Osteocyte (in vitro differentiated cells): ENCODE data around the gene EPOP. TPM values are rescaled to one million over a fixed set of nuclear protein-coding genes. Genes with fewer than 3 reads are reported as not detected.
"Not testable (repeated sequence)": the region's sequence is repeated elsewhere in the genome, so short reads cannot be mapped to it uniquely, and the experiment has no call there.

Source experiments
- DNase-seq: peaks from one replicate; pipeline ENCODE4 v3.0.0; 2021; ENCODE audit warnings: mixed read lengths; ENCODE audit not compliant: unreplicated experiment; ENCODE audit errors: extremely low spot score
- H3K27ac Mint-ChIP-seq: one replicate; pipeline ENCODE4 v1.8.0; 2021; ENCODE audit warnings: mild to moderate bottlenecking, mixed read lengths; ENCODE audit not compliant: unreplicated experiment
- H3K27me3 Mint-ChIP-seq: one replicate; pipeline ENCODE4 v1.8.0; 2021; ENCODE audit warnings: mixed read lengths; ENCODE audit not compliant: unreplicated experiment
- H3K36me3 Mint-ChIP-seq: one replicate; pipeline ENCODE4 v1.8.0; 2021; ENCODE audit warnings: mixed read lengths; ENCODE audit not compliant: unreplicated experiment
- H3K4me1 Mint-ChIP-seq: one replicate; pipeline ENCODE4 v1.8.0; 2021; ENCODE audit warnings: mixed read lengths; ENCODE audit not compliant: unreplicated experiment
- H3K4me3 Mint-ChIP-seq: one replicate; pipeline ENCODE4 v1.8.0; 2021; ENCODE audit warnings: mild to moderate bottlenecking, moderate library complexity, mixed read lengths; ENCODE audit not compliant: unreplicated experiment
- H3K9me3 Mint-ChIP-seq: one replicate; pipeline ENCODE4 v1.8.0; 2021; ENCODE audit warnings: mixed read lengths; ENCODE audit not compliant: unreplicated experiment
- CTCF ChIP-seq: fragments of 200-600 bp; sonication (generic); IDR thresholded peaks from 2 replicates; pipeline ENCODE4 v1.5.0; 2021; ENCODE audit warnings: antibody characterized with exemption, mild to moderate bottlenecking, moderate library complexity
- total RNA-seq: library from RNA; stranded (reverse); gene quantifications from 2 replicates; pipeline ENCODE4 v1.2.1, GENCODE V29; 2021

The EPOP gene
- total RNA-seq, 1 donor from 2014 or later, result 1.0 TPM

GRCh38 chr17:38636054-38636453, 38.7 kb downstream of the EPOP start:
- TF ChIP-seq CTCF, result no peak
- H3K27ac Mint-ChIP-seq, result no peak overlapping the region
- H3K4me1 Mint-ChIP-seq, result no peaks in the 10 kb centered on the region
- H3K9me3 Mint-ChIP-seq, result no peaks in the 10 kb centered on the region
- H3K4me3 Mint-ChIP-seq, result no peak overlapping the region
- no peak for DNase-seq
- peaks cover 30% of the 10 kb centered on the region for H3K27me3 Mint-ChIP-seq
- H3K36me3 Mint-ChIP-seq, result no peaks in the 10 kb centered on the region

GRCh38 chr17:38632334-38632733, 42.4 kb downstream of the EPOP start:
- H3K36me3 Mint-ChIP-seq, result no peaks in the 10 kb centered on the region
- H3K27ac Mint-ChIP-seq, result no peak overlapping the region
- peaks cover 28% of the 10 kb centered on the region for H3K27me3 Mint-ChIP-seq
- TF ChIP-seq CTCF, result no peak
- DNase-seq, result no peak
- H3K4me1 Mint-ChIP-seq, result no peaks in the 10 kb centered on the region
- H3K9me3 Mint-ChIP-seq, result no peaks in the 10 kb centered on the region
- no peak overlapping the region for H3K4me3 Mint-ChIP-seq

- TF ChIP-seq CTCF, result no peak
- Mint-ChIP-seq H3K4me1 (no peaks in the 10 kb centered on the region), H3K27ac (no peak overlapping the region), H3K4me3 (no peak overlapping the region), H3K9me3 (no peaks in the 10 kb centered on the region), H3K27me3 (peaks cover 37% of the 10 kb centered on the region), H3K36me3 (no peaks in the 10 kb centered on the region)
- DNase-seq, result no peak
These were observed 46.3 kb downstream of the EPOP start for GRCh38 chr17:38628441-38628840.

GRCh38 chr17:38627957-38628356, 46.8 kb downstream of the EPOP start:
- Mint-ChIP-seq H3K27ac (no peak overlapping the region), H3K36me3 (no peaks in the 10 kb centered on the region), H3K9me3 (no peaks in the 10 kb centered on the region), H3K27me3 (peaks cover 41% of the 10 kb centered on the region), H3K4me1 (no peaks in the 10 kb centered on the region), H3K4me3 (no peak overlapping the region)
- TF ChIP-seq CTCF, result no peak
- no peak for DNase-seq

GRCh38 chr17:38626606-38627226, 48.0 kb downstream of the EPOP start:
- peaks cover 51% of the 10 kb centered on the region for H3K27me3 Mint-ChIP-seq
- H3K9me3 Mint-ChIP-seq, H3K4me1 Mint-ChIP-seq, DNase-seq, H3K4me3 Mint-ChIP-seq, H3K27ac Mint-ChIP-seq, H3K36me3 Mint-ChIP-seq: not testable (repeated sequence)

- H3K27ac Mint-ChIP-seq, result no peak overlapping the region
- peaks cover 64% of the 10 kb centered on the region for H3K27me3 Mint-ChIP-seq
- no peaks in the 10 kb centered on the region for H3K9me3 Mint-ChIP-seq
- no peaks in the 10 kb centered on the region for H3K4me1 Mint-ChIP-seq
- no peaks in the 10 kb centered on the region for H3K36me3 Mint-ChIP-seq
- H3K4me3 Mint-ChIP-seq, result no peak overlapping the region
- DNase-seq, result no peak
- TF ChIP-seq CTCF, result no peak
These were observed 49.3 kb downstream of the EPOP start for GRCh38 chr17:38625482-38625881.

- not testable (repeated sequence) for DNase-seq, H3K36me3 Mint-ChIP-seq, H3K9me3 Mint-ChIP-seq, H3K4me1 Mint-ChIP-seq, H3K4me3 Mint-ChIP-seq, H3K27ac Mint-ChIP-seq
- H3K27me3 Mint-ChIP-seq, result peaks cover 68% of the 10 kb centered on the region
These were observed 49.9 kb downstream of the EPOP start for GRCh38 chr17:38624782-38625355.
